Astrocyte (in vitro differentiated cells and primary cell): ENCODE data around the gene LIN37.

Experiments
- EZH2 ChIP-seq: IDR thresholded peaks from 2 replicates; pipeline ENCODE4 v1.6.1; 2012; ENCODE audit warnings: mild to moderate bottlenecking, low read length, inconsistent platforms; ENCODE audit not compliant: insufficient read depth
- TF ChIP-seq, protein P1 (sequence below): IDR thresholded peaks from 2 replicates; pipeline ENCODE4 v1.5.1; 2011; ENCODE audit warnings: low read depth, mild to moderate bottlenecking, inconsistent platforms, low read length, moderate library complexity; ENCODE audit not compliant: insufficient read depth

DNA sequence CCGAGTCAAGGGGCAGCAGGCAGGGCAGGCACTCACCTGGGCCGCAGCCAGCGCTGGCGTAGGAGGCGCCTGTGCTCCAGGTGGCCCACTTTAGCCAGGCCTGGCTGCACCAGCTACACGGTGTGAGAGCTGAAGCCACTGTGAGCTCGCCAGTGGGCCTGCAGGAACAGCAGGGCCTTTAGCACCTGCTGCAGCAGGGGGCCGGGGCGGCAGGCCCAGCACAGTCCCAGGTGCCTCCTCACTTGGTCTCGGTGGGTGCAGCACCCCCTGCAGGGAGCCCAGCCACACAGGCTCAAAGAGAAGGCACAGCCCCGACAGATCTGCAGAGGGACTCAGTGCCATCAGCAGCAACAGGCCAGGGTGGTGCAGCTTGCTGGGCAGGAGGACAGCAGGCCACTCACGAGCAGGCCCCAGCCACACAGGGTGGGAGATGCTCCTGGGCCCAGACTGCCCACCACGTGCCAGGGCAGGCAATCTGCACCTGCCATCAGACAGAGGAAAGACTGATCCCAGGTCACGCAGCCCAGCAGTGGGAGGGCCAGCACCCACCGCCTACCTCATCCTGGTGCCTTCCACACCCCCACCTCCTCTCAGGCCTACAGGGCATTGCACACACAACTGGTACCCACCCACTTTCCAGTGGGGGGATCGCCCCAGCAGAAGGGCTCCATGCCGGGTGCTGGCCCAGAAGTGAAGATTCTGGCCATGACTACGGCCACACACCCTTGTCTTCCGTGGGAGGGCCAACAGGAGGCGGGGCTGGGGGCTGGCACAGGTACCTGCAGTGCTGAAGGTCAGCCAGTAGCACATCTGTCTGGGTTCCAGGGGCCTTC is 42.8 kb downstream of the LIN37 start:
- TF ChIP-seq, protein P1, sequence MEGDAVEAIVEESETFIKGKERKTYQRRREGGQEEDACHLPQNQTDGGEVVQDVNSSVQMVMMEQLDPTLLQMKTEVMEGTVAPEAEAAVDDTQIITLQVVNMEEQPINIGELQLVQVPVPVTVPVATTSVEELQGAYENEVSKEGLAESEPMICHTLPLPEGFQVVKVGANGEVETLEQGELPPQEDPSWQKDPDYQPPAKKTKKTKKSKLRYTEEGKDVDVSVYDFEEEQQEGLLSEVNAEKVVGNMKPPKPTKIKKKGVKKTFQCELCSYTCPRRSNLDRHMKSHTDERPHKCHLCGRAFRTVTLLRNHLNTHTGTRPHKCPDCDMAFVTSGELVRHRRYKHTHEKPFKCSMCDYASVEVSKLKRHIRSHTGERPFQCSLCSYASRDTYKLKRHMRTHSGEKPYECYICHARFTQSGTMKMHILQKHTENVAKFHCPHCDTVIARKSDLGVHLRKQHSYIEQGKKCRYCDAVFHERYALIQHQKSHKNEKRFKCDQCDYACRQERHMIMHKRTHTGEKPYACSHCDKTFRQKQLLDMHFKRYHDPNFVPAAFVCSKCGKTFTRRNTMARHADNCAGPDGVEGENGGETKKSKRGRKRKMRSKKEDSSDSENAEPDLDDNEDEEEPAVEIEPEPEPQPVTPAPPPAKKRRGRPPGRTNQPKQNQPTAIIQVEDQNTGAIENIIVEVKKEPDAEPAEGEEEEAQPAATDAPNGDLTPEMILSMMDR = no peak
- no peak for TF ChIP-seq EZH2
